Stimulated activated CD4-positive, alpha-beta T cell treated with anti-CD3 and anti-CD28 coated beads, Interleukin-1b, Interleukin-23, amount 100 ng/mL, for 4 hours (primary cell): ENCODE measurements around the gene CHPT1.
"Not testable (repeated sequence)": the region's sequence is repeated elsewhere in the genome, so short reads cannot be mapped to it uniquely, and the experiment has no call there.

ENCODE experiments used
- DNase-seq, 2 donors: peaks; one replicate each; pipeline ENCODE4 v3.0.0-alpha.2; 2020; ENCODE audit warnings: low read depth in 2 of 2

CHPT1 gene

DNA sequence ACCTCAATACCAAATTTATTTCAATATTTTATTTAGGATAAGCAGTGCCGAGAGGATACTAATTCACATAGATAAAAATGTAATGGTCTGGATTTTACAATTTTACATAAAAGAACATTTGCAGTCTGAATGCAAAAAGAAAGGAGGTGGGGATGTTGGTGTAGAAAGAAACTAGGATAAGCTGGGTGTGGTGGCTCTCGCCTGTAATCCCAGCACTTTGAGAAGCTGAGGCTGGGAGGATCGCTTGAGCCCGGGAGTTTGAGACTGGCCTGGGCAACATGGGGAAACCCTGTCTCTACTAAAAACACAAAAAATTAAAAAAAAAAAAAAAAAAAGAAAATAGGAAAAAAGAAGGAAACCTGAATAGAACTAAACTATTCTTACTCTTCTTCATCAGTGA is 25.0 kb downstream of the CHPT1 start:
- DNase-seq, result no peak

DNA sequence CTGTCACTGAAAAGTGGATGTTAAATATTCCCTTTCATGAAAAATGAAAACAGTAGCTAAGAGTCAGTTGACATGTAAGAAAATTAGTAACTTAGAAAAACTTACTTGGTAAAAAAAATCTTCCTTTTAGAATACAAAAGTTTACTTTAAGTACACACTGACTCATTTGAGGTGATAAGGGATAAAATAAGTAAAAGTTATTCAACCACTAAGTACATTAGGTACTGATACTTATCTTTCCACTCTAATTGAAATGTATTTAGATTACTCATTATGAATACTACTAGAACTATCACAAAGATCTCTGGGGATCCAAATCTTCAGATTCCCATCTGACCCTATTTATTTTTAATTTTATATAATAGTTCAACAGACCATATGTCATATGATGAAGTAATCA is 29.7 kb downstream of the CHPT1 start:
- no peak for DNase-seq

DNA sequence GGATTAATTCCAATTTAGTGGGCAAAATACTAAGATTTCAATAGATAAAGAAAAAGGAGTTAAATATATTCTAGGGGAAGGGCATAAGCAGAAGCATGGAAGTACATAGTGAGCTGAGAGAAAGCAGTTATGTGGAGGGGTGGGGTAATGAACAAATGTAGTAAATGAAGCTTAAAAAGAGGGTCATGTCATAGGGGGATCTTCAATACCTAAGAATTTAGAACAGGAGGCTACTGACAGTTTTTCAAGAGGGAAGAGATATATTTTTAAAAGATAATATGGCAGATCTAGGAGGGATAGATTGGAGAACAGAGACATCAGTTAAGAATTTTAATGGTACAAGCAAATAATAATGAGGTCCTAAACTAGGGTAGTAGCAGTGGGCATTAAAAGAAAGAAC is 32.4 kb downstream of the CHPT1 start:
- DNase-seq, result no peak

DNA sequence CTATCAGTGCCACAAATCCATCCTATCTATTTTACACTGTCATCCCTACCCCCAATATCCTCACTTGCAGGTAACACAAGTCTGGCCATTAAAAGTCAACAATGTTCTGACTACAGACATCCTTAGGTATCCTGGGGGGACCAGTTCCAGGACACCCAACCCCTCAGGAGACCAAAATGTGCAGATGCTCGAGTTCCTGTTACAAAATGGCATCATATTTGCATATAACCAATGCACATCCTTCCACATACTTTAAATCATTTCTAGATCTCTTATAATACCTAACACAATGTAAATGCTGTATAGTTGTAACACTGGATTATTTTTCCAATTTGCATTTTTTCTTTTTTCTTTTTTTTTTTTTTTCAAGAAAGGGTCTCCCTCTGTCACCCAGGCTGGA is 34.9 kb downstream of the CHPT1 start:
- no peak for DNase-seq

DNA sequence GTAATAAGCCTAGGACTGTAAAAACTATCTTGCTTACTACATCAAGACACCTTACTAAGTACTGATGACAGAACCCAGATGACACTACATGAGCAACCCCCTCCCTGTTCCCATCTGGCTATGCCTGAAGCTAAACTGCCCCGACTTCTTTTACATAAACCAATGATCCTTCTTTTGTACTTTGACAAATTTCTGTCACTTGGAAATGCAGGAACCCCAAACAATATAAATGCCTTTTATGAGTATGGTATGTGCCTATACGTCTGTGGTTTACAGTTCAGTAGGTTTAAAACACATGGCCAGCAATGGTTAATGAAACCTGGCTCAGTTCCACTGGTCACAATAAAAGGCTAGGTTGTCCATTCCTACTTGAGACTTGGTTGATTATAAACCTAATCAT is 35.7 kb downstream of the CHPT1 start:
- no peak for DNase-seq

DNA sequence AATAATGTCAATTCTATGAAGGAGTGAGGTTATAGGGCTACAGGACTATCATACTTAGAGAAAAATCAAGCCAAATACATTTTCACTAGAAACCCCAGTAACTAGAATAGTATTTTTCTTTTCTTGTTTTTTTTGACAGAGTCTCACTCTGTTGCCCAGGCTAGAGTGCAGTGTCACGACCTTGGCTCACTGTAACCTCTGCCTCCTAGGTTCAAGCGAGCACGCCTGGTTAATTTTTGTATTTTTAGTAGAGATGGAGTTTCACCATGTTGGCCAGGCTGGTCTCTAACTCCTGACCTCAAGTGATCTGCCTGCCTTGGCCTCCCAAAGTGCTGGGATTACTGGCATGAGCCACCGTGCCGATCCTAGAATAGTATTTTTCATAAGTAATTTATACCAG is 37.0 kb downstream of the CHPT1 start:
- not testable (repeated sequence) for DNase-seq

DNA sequence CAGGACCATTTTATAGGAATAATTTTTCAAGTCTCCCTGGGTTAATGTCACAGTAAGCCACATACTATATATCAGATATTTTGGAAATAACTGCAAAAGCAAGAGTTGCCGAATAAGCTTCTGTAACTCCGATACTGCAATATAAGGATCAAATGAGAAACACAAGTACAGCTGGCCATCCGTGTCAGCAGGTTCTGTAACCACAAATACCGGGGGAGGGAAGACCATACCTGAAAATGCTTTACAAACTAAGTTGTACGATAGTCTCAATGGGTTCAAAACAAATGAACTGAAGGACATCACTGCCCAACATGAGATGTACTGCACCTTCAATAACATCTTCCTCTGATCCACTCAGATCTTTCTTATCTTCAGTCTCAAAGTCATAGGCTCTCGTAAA is 40.0 kb downstream of the CHPT1 start:
- no peak for DNase-seq

DNA sequence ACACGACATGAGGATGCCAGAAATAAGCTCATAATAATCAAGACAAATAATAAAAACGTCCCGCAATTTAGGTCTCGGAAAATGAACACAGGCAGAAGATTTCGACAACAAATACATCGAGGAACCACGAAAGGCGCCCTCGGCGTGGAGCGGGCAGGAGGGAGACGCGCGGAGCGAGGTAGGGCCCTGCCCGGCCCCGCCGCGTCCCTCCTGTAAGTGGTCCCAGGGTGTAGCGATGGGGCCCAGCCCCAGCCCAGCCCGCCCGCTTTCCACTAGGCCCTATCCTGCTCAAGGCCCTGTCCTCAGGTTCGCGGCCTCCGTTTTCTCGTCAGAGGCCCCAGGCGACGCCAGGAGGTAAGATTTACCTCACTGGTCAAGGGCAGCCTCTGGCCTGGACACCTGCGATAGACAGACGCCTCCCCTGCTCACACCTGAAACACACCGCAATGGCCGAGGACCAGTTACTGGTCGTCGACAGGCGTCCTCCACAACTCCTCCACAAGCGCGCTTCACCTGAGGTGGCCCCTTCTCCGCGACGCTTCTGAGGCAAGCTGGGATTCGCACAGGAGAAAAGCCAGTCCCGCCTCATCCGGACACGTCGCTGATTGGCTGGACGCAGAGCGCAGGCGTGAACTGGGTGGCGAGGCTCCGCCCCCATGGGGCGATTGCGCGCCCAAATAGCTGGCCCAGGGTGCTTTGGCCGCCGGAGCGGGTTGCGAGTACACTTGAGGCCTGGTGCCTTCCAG is 41.7 kb downstream of the CHPT1 start, which contains the start of gene SYCP3:
SYCP3 (minus strand) TSS at position 543 of the 746 bp plus-strand sequence. CDS start 1,527 bp downstream, outside the sequence.
- no peak for DNase-seq

DNA sequence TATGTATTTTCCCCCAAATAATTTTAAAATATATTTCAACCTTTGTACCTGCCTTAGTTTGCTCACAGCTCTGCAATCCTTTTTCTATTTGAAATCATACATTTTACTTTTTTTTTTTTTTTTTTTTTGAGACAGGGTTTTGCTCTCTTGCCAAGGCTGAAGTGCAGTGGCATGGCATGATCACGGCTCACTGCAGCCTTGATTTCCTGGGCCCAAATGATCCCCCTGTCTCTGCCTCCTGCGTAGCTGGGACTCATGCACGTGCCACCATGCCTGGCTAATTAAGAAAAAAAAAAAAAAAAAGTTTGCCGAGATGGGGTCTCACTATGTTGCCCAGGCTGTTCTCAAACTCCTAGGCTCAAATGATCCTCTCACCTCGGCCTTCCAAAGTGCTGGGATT is 43.1 kb downstream of the CHPT1 start:
- DNase-seq, result no peak

DNA sequence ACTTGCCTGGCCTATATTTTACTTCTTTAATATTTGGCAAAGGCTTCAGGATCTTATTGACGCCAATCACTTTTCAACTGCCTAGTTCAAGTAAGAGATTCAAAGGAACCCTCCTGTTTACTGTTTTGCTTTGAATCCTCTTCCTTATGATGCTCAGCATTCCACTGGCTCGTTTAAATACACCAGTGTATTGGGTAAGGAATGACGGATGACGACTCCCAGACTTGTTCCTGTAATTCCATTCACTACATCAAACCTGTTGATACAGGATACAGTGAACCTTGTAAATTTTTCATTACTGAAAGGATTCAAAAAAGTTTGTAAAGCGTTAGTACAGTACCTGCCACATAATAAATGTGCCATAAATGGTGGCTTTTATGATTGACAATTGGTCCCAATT is 43.5 kb downstream of the CHPT1 start:
- DNase-seq, result no peak

DNA sequence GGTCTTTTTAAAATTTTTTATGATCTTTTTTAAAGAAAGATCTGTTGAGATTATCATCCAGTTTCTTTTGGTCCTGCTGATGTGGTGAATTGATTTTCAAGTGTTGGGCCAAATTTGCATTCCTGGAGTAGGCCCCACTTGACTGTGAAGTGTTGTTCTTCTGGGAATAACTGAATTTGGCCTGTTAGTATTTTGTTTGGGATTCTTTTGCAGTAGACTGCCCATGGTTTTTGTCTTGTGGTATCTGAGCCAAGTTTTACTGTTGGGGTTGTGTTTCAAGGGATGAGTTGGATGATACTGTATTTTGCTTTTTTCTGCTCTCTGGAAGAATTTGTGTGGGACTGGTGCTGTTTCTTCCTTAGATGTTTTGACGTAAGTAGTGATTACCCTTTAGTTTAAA is 45.8 kb downstream of the CHPT1 start:
- DNase-seq, result no peak

DNA sequence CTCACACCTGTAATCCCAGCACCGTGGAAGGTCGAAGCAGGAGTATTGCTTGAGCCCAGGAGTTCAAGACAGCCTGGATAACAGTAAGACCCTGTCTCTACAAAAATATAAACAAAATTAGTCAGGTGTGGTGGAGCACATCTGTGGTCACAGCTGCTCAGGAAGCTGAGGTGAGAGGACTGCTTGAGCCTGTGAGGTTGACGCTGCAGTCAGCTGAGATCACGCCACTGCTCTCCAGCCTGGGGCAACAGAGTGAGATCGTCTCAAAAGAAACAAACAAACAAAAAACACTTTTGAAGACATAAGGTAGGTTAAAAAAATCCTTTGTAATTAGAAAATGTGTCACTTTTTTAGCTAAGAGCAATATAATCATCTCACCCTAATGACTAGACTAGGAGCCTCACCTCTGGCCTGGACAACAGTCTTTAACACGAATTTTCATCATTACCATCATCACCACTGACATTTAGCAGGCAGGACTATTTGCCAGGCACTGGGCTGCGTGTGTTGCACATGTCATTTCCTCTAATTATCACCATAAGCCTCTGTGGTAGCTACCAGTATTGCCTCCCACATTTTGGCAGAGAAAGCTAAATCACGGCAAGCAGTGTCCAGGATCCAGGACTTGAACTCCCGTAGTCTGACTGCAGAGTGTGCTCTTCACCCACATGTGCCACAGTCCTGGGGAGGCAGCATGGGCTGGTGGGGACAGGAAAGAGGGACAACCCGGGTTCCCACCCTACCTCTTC is 46.5 kb downstream of the CHPT1 start:
- no peak for DNase-seq

DNA sequence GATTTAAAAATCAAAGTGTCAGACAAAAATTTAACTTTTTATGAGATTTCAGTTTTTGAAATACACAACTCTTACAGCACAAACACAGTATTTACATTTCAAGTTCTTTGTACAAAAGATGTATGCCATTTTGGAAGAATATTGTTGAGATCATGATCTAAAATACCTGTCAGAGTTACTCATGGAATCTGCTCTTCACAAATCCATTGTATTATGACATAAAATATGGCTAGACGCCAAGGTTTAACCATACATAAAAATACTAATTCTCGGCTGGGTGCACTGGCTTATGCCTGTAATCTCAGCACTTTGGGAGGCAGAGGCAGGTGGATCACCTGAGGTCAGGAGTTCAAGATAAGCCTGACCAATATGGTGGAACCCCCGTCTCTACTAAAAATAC is 48.0 kb downstream of the CHPT1 start:
- no peak for DNase-seq

DNA sequence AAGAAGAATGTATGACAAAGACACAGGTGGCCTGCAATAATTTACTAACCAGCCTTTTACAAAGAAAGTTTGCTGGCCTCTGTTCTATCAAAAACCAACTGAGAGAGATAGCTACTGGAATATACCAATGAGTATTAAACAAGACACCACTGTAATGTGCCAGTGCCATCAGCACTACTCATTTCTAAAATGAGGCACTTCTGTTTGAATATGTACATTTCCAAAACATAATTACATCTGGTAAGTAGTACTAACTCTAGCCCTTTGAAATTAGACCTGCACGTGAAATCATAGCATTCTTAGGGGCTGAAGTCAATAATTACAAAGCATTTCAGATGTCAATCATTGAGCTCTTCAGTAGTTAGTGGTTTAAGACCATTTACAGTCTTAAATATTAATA is 48.8 kb downstream of the CHPT1 start:
- no peak for DNase-seq

DNA sequence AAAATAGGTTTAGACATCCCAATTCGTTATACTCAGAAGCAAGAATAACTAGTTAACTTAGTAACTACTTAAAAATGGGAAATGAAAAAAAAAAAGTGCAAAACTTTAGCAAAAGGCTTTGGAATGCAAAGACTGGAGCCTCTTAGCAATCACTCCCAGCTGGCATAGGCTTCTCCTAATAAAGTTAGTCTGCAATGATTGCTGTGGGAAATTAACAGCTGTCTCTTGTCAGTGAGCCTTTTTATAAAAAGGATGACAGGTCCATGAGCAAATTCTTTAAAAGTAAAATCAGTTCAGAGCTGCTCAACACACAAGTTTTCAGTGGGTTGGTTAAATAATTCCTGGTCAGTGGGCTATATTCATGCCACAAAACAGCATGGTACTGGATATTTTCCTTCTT is 49.2 kb downstream of the CHPT1 start:
- DNase-seq, result no peak

DNA sequence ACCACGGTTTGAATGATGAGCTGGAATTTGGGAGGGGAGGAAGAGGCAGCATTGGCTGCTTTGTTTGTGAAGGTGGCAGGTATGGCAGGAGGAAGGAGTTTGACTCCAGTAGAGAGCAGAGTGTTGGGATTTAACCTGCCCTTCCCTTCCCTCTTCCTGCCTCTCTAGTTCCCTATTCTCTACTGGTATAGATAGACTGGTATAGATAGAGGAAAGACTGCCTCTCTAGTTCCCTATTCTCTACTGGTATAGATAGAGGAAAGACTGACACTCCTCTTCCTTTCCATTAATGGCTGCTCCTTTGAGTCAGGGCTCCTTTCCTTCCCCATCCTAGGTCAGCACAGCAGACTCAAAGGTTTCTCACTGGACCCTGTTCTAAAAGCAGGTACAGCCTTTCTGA is 50.3 kb downstream of the CHPT1 start:
- DNase-seq, result no peak

DNA sequence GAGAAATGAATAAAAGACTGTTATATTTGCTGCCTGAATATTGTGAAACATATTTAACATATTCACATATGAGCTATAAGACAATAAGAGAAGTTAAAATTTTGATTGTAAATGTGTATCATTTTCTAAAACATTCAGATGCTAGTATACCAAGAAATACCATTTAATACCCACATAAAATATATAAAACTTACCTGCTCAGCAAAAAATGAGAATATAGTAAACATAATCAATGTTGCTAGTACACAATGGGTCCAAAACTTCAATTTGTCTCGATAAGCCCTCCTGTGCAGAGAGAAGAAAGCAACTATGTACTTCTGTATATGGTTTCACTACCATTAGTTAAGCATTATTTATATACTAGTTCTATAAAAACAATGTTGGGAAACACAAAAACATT is 51.5 kb downstream of the CHPT1 start:
- DNase-seq, result no peak

DNA sequence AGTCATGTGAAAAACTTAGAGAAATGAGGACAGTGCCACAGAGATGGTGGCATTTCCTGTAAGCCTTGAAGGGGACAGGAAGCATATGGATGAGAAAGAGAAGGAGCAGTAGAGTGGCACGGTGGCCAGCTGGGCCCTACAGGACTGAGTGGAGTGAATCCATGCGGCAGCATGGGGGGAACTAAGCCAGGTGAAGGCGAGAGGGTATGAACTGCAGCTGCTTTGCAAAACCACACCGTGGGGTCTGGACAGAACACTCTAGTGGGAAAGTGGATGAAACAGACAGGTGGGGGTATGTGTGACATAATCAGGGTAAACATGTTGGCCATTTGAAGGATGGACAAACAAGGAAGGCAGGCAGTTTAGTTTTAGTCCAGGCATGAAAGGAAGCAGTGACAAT is 52.2 kb downstream of the CHPT1 start:
- no peak for DNase-seq

DNA sequence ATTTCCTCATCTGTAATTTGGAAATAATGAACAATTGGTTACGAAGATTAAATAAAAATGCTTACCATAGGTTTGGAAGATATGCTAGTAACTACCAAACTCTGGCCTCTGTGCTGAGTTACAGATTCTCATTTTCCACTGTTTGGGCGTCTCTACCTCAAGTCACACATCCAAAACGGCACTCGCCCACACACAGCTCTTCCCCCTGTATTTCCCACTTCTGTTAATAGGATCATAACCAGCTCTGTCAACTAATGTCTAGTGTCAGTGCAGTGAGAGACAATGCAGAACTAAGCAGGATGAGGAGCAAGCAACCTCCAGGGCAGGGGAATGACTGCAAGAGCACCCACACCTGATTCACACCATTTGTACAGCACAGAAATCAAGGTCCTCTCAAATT is 52.7 kb downstream of the CHPT1 start:
- no peak for DNase-seq

DNA sequence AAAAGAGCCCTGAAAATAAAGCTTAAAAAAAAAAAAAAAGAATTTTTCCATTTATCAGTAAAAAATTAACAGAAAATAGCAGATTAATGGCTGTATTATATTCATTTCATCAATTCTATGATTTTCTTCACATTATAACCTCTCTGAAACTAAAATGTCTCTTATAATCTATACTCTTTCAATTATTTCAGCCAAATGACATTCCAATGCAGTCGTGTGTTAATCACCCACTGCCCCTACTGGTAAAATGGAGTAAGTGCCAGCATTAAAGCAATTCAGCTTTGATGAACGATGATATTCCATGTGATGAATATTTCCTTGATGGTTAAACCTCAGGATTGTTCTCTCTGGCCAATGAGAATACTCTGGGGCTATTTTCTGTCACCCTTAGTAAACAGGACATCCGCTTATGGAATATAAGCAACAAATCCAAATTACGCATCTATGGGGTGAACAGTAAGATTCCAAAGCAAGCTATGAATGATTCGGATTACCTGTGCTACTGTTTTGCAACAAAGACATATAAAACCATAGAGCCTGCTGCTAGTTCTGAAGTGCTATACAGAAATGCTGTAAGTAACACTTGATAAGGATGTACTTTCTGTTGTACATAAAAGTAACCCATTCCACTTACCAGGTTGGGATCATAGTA is 62.1 kb downstream of the CHPT1 start:
- DNase-seq, result no peak

DNA sequence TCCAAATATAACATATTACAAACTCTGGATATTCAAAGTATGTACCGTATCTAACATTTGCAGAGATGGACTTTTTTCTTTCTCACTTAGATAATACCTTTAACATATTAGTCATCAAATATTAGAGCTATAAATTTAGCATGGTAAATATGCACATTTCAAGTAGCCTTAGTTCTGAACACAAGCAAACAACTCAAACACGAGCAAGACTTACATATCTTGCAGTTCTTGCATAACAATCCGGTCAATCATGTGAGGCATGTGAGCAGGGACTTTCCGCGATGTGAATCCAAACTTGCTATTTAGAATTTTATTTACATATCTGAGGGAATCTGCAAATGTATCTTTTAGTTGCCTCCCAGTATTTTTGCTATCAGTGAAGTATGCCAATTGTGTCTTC is 63.9 kb downstream of the CHPT1 start:
- no peak for DNase-seq

DNA sequence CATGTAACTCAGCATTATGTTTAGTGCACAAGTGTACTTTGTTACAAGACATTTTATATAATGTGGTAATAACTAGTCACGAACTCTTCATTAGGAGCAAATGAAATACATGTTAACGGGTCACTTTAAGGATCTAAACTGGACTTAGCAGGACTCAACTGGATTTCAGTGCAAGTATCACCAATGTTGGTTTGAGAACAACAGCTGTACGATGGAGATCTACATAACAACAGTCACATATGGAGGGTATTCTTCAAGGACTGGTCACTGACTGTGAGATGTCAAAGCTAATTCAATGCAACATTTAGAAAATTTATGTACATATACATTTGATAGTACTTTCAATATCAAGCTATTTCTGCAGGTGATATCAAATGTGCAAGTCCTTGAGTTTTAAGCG is 64.3 kb downstream of the CHPT1 start:
- DNase-seq, result no peak
